ENCODE measurements around the gene ARMC5. TPM values are rescaled to one million over a fixed set of nuclear protein-coding genes. Genes with fewer than 3 reads are reported as not detected.

ARMC5 gene
- total and polyA plus RNA-seq, 9 donors, result 2.2 to 16.1 (median 11.0) TPM

DNA sequence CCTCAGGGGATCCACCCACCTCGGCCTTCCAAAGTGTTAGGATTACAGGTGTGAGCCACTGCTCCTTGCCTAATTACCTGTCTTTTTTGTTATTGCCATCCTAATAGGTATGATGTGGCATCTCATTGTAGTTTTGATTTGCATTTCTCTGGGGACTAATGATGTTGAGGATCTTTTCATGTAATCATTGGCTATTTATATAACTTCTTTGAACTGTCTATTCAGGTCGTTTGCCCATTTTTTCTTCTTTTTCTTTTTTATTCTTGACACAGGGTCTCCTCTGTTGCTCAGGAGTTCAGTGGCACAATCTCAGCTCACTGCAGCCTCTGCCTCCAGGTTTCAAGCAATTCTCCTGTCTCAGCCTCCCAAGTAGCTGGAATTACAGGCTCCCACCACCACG, 11.3 kb downstream of the ARMC5 start:
- Histone ChIP-seq H3K27me3 (no peaks in the 10 kb centered on the region), H3K4me3 (no peak overlapping the region), H3K36me3 (no peaks in the 10 kb centered on the region), H3K27ac (peak overlapping the region in 1 of 2 donors; percentile 87), H3K9me3 (no peaks in the 10 kb centered on the region), H3K4me1 (ENCODE audit: insufficient read depth) (peaks cover 6% of the 10 kb centered on the region)
- TF ChIP-seq, protein P1, sequence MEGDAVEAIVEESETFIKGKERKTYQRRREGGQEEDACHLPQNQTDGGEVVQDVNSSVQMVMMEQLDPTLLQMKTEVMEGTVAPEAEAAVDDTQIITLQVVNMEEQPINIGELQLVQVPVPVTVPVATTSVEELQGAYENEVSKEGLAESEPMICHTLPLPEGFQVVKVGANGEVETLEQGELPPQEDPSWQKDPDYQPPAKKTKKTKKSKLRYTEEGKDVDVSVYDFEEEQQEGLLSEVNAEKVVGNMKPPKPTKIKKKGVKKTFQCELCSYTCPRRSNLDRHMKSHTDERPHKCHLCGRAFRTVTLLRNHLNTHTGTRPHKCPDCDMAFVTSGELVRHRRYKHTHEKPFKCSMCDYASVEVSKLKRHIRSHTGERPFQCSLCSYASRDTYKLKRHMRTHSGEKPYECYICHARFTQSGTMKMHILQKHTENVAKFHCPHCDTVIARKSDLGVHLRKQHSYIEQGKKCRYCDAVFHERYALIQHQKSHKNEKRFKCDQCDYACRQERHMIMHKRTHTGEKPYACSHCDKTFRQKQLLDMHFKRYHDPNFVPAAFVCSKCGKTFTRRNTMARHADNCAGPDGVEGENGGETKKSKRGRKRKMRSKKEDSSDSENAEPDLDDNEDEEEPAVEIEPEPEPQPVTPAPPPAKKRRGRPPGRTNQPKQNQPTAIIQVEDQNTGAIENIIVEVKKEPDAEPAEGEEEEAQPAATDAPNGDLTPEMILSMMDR (IDR thresholded peaks at IDR 0.05), result no peak
- TF ChIP-seq POLR2A (IDR thresholded peaks at IDR 0.05), result no peak
- TF ChIP-seq EP300 (IDR thresholded peaks at IDR 0.05), result no peak
- 78 to 81% (median 80%) methylated on average over 3 of the region's 3 CpGs for WGBS, 3 donors
- no peak for DNase-seq
- intact Hi-C loops (cut with DNase I), result no loop called here

- WGBS, 3 donors, result 29 to 37% (median 29%) methylated on average over 14 to 15 of the region's 15 CpGs
- TF ChIP-seq POLR2A (IDR thresholded peaks at IDR 0.05) (no peak), EP300 (IDR thresholded peaks at IDR 0.05) (no peak)
- TF ChIP-seq, protein P1 (IDR thresholded peaks at IDR 0.05), result no peak
- intact Hi-C loops (cut with DNase I), result no loop called here
- Histone ChIP-seq H3K36me3 (no peaks in the 10 kb centered on the region), H3K27ac (peak overlapping the region; percentile 87 to 95), H3K9me3 (no peaks in the 10 kb centered on the region), H3K4me3 (peak overlapping the region; percentile 61), H3K4me1 (ENCODE audit: insufficient read depth) (peaks cover 6% of the 10 kb centered on the region), H3K27me3 (no peaks in the 10 kb centered on the region)
- peak in 1 of 5 donors; percentile 29 for DNase-seq
Measured at GRCh38 chr16:31471241-31471874, 12.1 kb downstream of the ARMC5 start.

DNA sequence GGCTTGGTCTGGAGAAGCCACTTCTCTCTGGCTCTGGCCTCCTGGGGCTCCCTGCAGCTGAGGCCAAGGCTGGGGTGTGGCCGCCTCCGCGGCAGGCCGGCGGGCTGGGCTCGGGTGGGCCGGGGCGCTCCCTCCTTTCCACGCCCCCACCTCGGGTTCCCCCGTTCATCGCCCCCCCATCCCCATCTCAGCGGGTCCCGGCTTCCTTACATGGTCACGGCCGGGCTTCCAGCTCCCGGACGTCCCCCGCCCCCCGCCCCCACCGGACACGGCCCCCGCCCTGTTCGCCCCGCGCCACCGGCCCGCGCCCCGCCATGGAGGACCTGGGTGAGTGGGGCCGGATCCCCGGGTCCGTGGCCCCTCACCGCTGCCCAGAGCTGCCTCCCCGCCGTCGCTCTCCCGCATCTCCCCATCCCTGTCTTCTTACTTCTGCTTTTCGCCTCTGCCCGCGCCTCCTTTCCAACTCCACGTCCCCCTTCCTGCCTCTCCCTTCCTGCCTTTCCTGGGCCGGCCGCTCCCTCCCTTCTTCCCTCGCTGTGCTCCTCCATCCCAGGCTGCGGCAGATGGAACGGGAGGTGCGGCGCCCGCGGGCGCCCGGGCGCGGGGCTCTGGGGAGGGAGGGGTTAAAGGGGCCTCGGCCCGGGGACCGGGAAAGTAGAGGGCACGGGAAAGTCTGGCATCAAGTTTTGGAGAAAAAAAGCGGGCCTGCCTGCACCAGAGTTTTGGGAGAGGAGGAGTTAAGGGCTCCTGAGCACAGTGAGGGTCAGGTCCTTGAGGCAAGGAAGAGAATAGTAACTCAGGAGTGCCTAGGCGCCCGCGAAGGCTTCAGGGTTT, 12.8 kb downstream of the ARMC5 start, which contains the start of gene TGFB1I1:
TSS of gene TGFB1I1 (plus strand) at position 278 of the 834 bp plus-strand sequence. CDS start at position 315, 37 bp downstream.
- Histone ChIP-seq H3K27me3 (no peaks in the 10 kb centered on the region), H3K9me3 (no peaks in the 10 kb centered on the region), H3K27ac (peak within 1 kb of the TSS; percentile 87 to 95), H3K4me1 (ENCODE audit: insufficient read depth) (peaks cover 6% of the 10 kb centered on the region), H3K36me3 (no peaks in the 10 kb centered on the region), H3K4me3 (peak within 1 kb of the TSS; percentile 61)
- intact Hi-C loops (cut with DNase I), result no loop called here
- TF ChIP-seq, protein P1 (IDR thresholded peaks at IDR 0.05), result no peak
- TF ChIP-seq POLR2A (IDR thresholded peaks at IDR 0.05), result peak; percentile 24
- 0 to 1% (median 0%) methylated on average over 35 to 63 of the region's 63 CpGs for WGBS, 3 donors
- peak; percentile 83 to 89 (median 86) for DNase-seq

GRCh38 chr16:31472709-31473203, 13.5 kb downstream of the ARMC5 start:
- Histone ChIP-seq H3K36me3 (no peaks in the 10 kb centered on the region), H3K27ac (peak overlapping the region; percentile 87 to 95), H3K9me3 (no peaks in the 10 kb centered on the region), H3K27me3 (no peaks in the 10 kb centered on the region), H3K4me3 (peak overlapping the region; percentile 61), H3K4me1 (ENCODE audit: insufficient read depth) (peaks cover 6% of the 10 kb centered on the region)
- DNase-seq, result peak; percentile 95 to 97 (median 97)
- intact Hi-C loops (cut with DNase I), result no loop called here
- TF ChIP-seq, protein P1 (IDR thresholded peaks at IDR 0.05), result peak; percentile 59 to 84 (median 59)
- TF ChIP-seq EP300 (IDR thresholded peaks at IDR 0.05) (no peak), POLR2A (IDR thresholded peaks at IDR 0.05) (peak; percentile 39)
- WGBS, 3 donors, result 10 to 12% (median 11%) methylated on average over 20 of the region's 20 CpGs
